ENCODE results near the gene INSYN2B. TPM values are rescaled to one million over a fixed set of nuclear protein-coding genes. Genes with fewer than 3 reads are reported as not detected.

INSYN2B gene
- total RNA-seq, 1 donor from 2014 or later, result 0.35 TPM

- no peak overlapping the region for H3K4me3 Mint-ChIP-seq
- H3K27me3 Mint-ChIP-seq (ENCODE audit: low read depth), result peaks cover 2% of the 10 kb centered on the region
- no peaks in the 10 kb centered on the region for H3K4me1 Mint-ChIP-seq
- no peaks in the 10 kb centered on the region for H3K36me3 Mint-ChIP-seq (ENCODE audit: low read depth)
- no peak overlapping the region for H3K27ac Mint-ChIP-seq (ENCODE audit: unreplicated experiment)
- TF ChIP-seq, protein P1, sequence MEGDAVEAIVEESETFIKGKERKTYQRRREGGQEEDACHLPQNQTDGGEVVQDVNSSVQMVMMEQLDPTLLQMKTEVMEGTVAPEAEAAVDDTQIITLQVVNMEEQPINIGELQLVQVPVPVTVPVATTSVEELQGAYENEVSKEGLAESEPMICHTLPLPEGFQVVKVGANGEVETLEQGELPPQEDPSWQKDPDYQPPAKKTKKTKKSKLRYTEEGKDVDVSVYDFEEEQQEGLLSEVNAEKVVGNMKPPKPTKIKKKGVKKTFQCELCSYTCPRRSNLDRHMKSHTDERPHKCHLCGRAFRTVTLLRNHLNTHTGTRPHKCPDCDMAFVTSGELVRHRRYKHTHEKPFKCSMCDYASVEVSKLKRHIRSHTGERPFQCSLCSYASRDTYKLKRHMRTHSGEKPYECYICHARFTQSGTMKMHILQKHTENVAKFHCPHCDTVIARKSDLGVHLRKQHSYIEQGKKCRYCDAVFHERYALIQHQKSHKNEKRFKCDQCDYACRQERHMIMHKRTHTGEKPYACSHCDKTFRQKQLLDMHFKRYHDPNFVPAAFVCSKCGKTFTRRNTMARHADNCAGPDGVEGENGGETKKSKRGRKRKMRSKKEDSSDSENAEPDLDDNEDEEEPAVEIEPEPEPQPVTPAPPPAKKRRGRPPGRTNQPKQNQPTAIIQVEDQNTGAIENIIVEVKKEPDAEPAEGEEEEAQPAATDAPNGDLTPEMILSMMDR (conservative IDR thresholded peaks at IDR 0.05), result no peak
- DNase-seq (ENCODE audit: low read depth, low spot score), result no peak
- no peaks in the 10 kb centered on the region for H3K9me3 Mint-ChIP-seq
These were observed 151.9 kb downstream of the INSYN2B start for GRCh38 chr5:169828385-169828784.

DNA sequence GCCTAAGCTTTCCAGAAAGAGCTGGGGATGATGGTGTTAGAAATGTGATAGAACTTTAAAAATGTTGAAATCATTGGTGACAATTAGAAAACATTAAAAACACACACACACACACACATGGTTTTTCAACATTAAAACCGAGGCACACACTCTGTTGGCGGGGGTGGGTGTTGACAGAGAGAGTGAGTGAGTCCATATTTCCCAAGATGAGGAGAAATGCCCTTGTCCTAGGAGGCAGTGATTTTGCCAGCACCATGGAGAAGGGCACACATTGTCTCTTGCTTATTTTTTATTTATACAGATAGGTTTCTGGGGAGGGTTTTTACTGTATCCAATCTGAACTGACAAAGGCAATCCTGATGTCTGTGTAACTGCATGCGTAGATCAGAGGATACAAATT is 152.5 kb downstream of the INSYN2B start:
- no peaks in the 10 kb centered on the region for H3K4me1 Mint-ChIP-seq
- H3K27ac Mint-ChIP-seq (ENCODE audit: unreplicated experiment), result no peak overlapping the region
- TF ChIP-seq, protein P1 (conservative IDR thresholded peaks at IDR 0.05), result no peak
- no peaks in the 10 kb centered on the region for H3K9me3 Mint-ChIP-seq
- no peak overlapping the region for H3K4me3 Mint-ChIP-seq
- H3K27me3 Mint-ChIP-seq (ENCODE audit: low read depth), result peaks cover 6% of the 10 kb centered on the region
- DNase-seq (ENCODE audit: low read depth, low spot score), result no peak
- no peaks in the 10 kb centered on the region for H3K36me3 Mint-ChIP-seq (ENCODE audit: low read depth)

GRCh38 chr5:169826618-169827017 is 153.7 kb downstream of the INSYN2B start:
- H3K4me1 Mint-ChIP-seq, result no peaks in the 10 kb centered on the region

DNA sequence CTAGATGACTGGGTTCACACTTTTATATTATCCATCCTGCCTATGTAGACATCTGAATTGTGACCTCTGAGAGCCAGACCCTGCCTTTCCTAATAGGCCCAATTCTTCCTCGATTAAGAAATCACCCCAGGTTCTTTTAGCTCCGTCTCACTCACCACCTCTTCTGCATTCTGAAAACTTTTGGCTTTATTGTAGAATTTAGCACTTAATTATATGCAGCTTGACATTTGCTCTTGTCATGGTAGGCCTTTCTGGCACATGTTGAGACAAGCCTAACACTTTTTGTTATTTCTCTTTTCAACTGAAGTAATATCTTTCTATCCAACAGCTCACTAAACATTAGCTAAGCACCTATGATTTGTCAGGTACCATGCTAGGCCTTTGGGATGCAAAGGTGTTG is 163.3 kb downstream of the INSYN2B start:
- H3K27ac Mint-ChIP-seq (ENCODE audit: unreplicated experiment), result no peak overlapping the region
- no peaks in the 10 kb centered on the region for H3K4me1 Mint-ChIP-seq
- DNase-seq (ENCODE audit: low read depth, low spot score), result no peak
- no peaks in the 10 kb centered on the region for H3K36me3 Mint-ChIP-seq (ENCODE audit: low read depth)
- TF ChIP-seq, protein P1 (conservative IDR thresholded peaks at IDR 0.05), result no peak
- peaks cover 5% of the 10 kb centered on the region for H3K27me3 Mint-ChIP-seq (ENCODE audit: low read depth)
- no peak overlapping the region for H3K4me3 Mint-ChIP-seq
- H3K9me3 Mint-ChIP-seq, result peaks cover 4% of the 10 kb centered on the region

More at GRCh38 chr5:169826618-169827017, 153.7 kb downstream of the INSYN2B start:
- TF ChIP-seq, protein P1 (conservative IDR thresholded peaks at IDR 0.05), result no peak
- Mint-ChIP-seq H3K4me3 (no peak overlapping the region), H3K36me3 (ENCODE audit: low read depth) (no peaks in the 10 kb centered on the region), H3K9me3 (no peaks in the 10 kb centered on the region), H3K27me3 (ENCODE audit: low read depth) (peaks cover 13% of the 10 kb centered on the region), H3K27ac (ENCODE audit: unreplicated experiment) (no peak overlapping the region)
- no peak for DNase-seq (ENCODE audit: low read depth, low spot score)

DNA sequence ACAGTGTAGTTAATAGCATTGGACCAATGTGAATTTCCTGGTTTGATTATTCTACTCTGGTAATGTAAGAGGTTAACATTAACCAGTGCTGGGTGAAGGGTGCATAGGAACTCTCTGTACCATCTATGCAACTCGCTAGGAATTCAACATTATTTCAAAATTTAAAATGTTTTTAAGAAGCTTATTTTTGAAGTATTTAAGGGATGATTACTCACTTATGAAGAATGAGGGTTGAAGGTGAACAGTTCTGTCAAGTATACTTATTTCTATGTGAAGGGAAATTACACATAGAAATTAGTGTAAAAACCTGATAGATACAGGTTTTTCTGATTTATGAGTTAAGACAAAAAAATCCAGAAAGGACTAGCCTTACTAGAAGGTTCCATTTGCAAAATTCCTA is 165.8 kb downstream of the INSYN2B start:
- Mint-ChIP-seq H3K4me3 (no peak overlapping the region), H3K9me3 (peaks cover 2% of the 10 kb centered on the region), H3K36me3 (ENCODE audit: low read depth) (no peaks in the 10 kb centered on the region), H3K27ac (ENCODE audit: unreplicated experiment) (no peak overlapping the region), H3K4me1 (no peaks in the 10 kb centered on the region), H3K27me3 (ENCODE audit: low read depth) (peaks cover 5% of the 10 kb centered on the region)
- TF ChIP-seq, protein P1 (conservative IDR thresholded peaks at IDR 0.05), result no peak
- DNase-seq (ENCODE audit: low read depth, low spot score), result no peak

Small RNA genes lying within 50 kb of the gene (microRNA-seq; reads per million reads assigned to microRNA genes)
- not detected for gene MIR378E

Other genes starting within 250 kb of the INSYN2B start
- not detected in 2 replicates for gene FOXI1, start 125.4 kb upstream of the INSYN2B start, total RNA-seq